DND-41 (cell line): ENCODE measurements around the gene ITSN2.

Experiments
- ATAC-seq: fragments of 200-7000 bp; cut with Tn5 transposase; 3 replicates; pipeline ENCODE4 v1.9.1; 2021; ENCODE audit warnings: low read depth; ENCODE audit not compliant: insufficient read depth
- DNase-seq: peaks from one replicate; pipeline ENCODE4 v3.0.0-alpha.2; 2020
- H2AFZ ChIP-seq: 2 replicates; pipeline ENCODE4 v1.6.0; 2012; ENCODE audit warnings: low read depth, low read length
- H3K27ac ChIP-seq: 2 replicates; pipeline ENCODE4 v1.5.1; 2012; ENCODE audit warnings: low read length, inconsistent platforms
- H3K27me3 ChIP-seq: fragments of 200-600 bp; sonication (generic); 2 replicates; pipeline ENCODE4 v1.6.0; 2012; ENCODE audit warnings: low read length, mild to moderate bottlenecking, inconsistent platforms; ENCODE audit not compliant: insufficient read depth, poor library complexity
- H3K36me3 ChIP-seq: 2 replicates; pipeline ENCODE4 v1.5.1; 2012; ENCODE audit warnings: low read length, inconsistent platforms; ENCODE audit not compliant: insufficient read depth
- H3K4me1 ChIP-seq: 2 replicates; pipeline ENCODE4 v1.5.1; 2012; ENCODE audit warnings: mild to moderate bottlenecking, low read length; ENCODE audit not compliant: insufficient read depth
- H3K4me2 ChIP-seq: 2 replicates; pipeline ENCODE4 v1.6.0; 2012; ENCODE audit warnings: mild to moderate bottlenecking, moderate library complexity, low read length, inconsistent platforms; ENCODE audit not compliant: insufficient read depth
- H3K4me3 ChIP-seq, 2 experiments: fragments of 200-600 bp in 1 of 2; shearing (Covaris generic) in 1 of 2; 2 replicates each; pipeline ENCODE4 v1.5.1; 2012 to 2016; ENCODE audit warnings: inconsistent platforms in 2 of 2, low read length in 2 of 2, mild to moderate bottlenecking in 2 of 2, low read depth in 1 of 2, moderate library complexity in 1 of 2
- H3K79me2 ChIP-seq: 2 replicates; pipeline ENCODE4 v1.6.0; 2012; ENCODE audit warnings: low read length, inconsistent platforms; ENCODE audit not compliant: insufficient read depth
- H3K9ac ChIP-seq: 2 replicates; pipeline ENCODE4 v1.6.0; 2012; ENCODE audit warnings: low read depth, mild to moderate bottlenecking, inconsistent platforms, low read length, moderate library complexity
- H3K9me3 ChIP-seq: 2 replicates; pipeline ENCODE4 v1.5.1; 2012; ENCODE audit warnings: low read length, moderate library complexity, mild to moderate bottlenecking, inconsistent platforms; ENCODE audit not compliant: insufficient read depth, severe bottlenecking
- H4K20me1 ChIP-seq: 2 replicates; pipeline ENCODE4 v1.6.0; 2012; ENCODE audit warnings: low read length; ENCODE audit not compliant: insufficient read depth
- EZH2 ChIP-seq: IDR thresholded peaks from 3 replicates; pipeline ENCODE4 v1.6.1; 2012; ENCODE audit warnings: borderline replicate concordance, low read depth, mild to moderate bottlenecking, moderate library complexity, low read length, inconsistent platforms; ENCODE audit not compliant: severe bottlenecking
- TF ChIP-seq, protein P1 (sequence below): IDR thresholded peaks from 2 replicates; pipeline ENCODE4 v1.5.1; 2012; ENCODE audit warnings: borderline replicate concordance, low read length, moderate library complexity, mild to moderate bottlenecking; ENCODE audit not compliant: poor library complexity, severe bottlenecking; ENCODE audit errors: extremely low read depth

ITSN2 gene

GRCh38 chr2:24262421-24262970 is 97.8 kb downstream of the ITSN2 start:
- H3K27me3 ChIP-seq = no peaks in the 10 kb centered on the region
- DNase-seq = no peak
- no peaks in the 10 kb centered on the region for H4K20me1 ChIP-seq
- H3K4me1 ChIP-seq = no peaks in the 10 kb centered on the region
- H3K4me2 ChIP-seq = no peak overlapping the region
- no peak overlapping the region for H3K4me3 ChIP-seq
- no peaks in the 10 kb centered on the region for H3K79me2 ChIP-seq
- no peak overlapping the region for H3K27ac ChIP-seq
- no peaks in the 10 kb centered on the region for H3K9me3 ChIP-seq
- no peak overlapping the region for H2AFZ ChIP-seq
- H3K36me3 ChIP-seq = peaks cover 37% of the 10 kb centered on the region; the same call in 1 of the 2 replicates
- no peak for ATAC-seq
- TF ChIP-seq, protein P1, sequence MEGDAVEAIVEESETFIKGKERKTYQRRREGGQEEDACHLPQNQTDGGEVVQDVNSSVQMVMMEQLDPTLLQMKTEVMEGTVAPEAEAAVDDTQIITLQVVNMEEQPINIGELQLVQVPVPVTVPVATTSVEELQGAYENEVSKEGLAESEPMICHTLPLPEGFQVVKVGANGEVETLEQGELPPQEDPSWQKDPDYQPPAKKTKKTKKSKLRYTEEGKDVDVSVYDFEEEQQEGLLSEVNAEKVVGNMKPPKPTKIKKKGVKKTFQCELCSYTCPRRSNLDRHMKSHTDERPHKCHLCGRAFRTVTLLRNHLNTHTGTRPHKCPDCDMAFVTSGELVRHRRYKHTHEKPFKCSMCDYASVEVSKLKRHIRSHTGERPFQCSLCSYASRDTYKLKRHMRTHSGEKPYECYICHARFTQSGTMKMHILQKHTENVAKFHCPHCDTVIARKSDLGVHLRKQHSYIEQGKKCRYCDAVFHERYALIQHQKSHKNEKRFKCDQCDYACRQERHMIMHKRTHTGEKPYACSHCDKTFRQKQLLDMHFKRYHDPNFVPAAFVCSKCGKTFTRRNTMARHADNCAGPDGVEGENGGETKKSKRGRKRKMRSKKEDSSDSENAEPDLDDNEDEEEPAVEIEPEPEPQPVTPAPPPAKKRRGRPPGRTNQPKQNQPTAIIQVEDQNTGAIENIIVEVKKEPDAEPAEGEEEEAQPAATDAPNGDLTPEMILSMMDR = no peak
- TF ChIP-seq EZH2 = no peak
- H3K9ac ChIP-seq = no peak overlapping the region

DNA sequence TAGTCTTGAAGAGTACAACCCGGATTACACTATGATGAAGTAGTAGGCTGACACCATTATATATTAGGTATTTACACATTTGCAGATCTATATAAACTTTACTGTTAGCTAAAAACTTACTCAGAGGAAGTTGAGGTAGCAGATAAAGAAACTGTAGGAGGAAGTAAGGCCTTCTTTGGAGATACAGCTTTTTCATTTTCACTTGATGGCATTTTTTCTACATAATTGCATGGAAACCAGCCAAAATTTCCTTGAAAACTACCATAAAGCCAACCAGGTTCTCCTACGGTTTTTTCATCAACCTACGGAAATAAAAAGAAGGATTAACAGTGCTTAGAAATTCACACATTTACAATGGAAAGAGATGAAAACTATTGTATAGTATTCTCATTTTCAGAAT is 98.9 kb downstream of the ITSN2 start:
- ATAC-seq = no peak
- DNase-seq = no peak
- no peaks in the 10 kb centered on the region for H4K20me1 ChIP-seq
- no peaks in the 10 kb centered on the region for H3K9me3 ChIP-seq
- no peak overlapping the region for H3K4me3 ChIP-seq
- H3K27me3 ChIP-seq = no peaks in the 10 kb centered on the region
- H3K36me3 ChIP-seq = peaks cover 36% of the 10 kb centered on the region; the same call in 1 of the 2 replicates
- H3K9ac ChIP-seq = no peak overlapping the region
- no peaks in the 10 kb centered on the region for H3K4me1 ChIP-seq
- H2AFZ ChIP-seq = no peak overlapping the region
- no peak for TF ChIP-seq EZH2
- TF ChIP-seq, protein P1 = no peak
- no peaks in the 10 kb centered on the region for H3K79me2 ChIP-seq
- H3K4me2 ChIP-seq = no peak overlapping the region
- no peak overlapping the region for H3K27ac ChIP-seq

GRCh38 chr2:24259316-24259715 is 101.0 kb downstream of the ITSN2 start:
- no peaks in the 10 kb centered on the region for H3K27me3 ChIP-seq
- H3K4me1 ChIP-seq = no peaks in the 10 kb centered on the region
- no peak overlapping the region for H3K27ac ChIP-seq
- TF ChIP-seq EZH2 = no peak
- TF ChIP-seq, protein P1 = no peak
- DNase-seq (no peak), ATAC-seq (no peak)
- H3K36me3 ChIP-seq = peaks cover 33% of the 10 kb centered on the region; the same call in 1 of the 2 replicates
- H3K79me2 ChIP-seq = no peaks in the 10 kb centered on the region
- no peak overlapping the region for H3K4me3 ChIP-seq
- H2AFZ ChIP-seq = no peak overlapping the region
- no peaks in the 10 kb centered on the region for H4K20me1 ChIP-seq
- no peaks in the 10 kb centered on the region for H3K9me3 ChIP-seq
- no peak overlapping the region for H3K4me2 ChIP-seq
- no peak overlapping the region for H3K9ac ChIP-seq
